GM19023 (cell line): ENCODE measurements around the gene GPR15.
A peak's percentile ranks its signal among the peaks of the same experiment; 100 is the strongest.

Source experiments
- ATAC-seq: cut with Tn5 transposase; IDR thresholded peaks from one replicate; pipeline ENCODE4 v1.9.1; 2021; ENCODE audit warnings: mild to moderate bottlenecking, moderate library complexity; ENCODE audit not compliant: unreplicated experiment

The GPR15 gene

DNA sequence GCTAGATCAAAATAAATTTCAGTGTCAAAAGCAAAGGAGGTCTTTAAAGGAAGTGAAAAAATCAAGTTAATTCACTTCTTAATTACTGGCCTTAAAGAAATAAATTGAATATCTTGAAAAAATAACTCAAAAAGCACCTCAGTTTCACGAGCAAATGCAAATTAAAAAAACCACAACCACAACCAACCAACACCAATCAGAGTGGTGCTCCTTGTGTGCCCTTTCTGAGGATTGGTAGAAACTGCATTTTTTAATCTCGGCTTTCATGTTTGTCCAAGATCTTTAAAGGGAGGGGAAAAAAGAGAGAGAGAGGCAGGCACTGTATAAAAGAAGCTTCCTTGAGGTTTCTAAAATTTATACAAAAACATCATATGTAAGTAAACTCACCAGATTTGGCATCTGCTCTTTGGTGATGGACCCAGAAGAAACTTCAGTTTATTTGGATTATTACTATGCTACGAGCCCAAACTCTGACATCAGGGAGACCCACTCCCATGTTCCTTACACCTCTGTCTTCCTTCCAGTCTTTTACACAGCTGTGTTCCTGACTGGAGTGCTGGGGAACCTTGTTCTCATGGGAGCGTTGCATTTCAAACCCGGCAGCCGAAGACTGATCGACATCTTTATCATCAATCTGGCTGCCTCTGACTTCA lies at the start of gene GPR15:
GPR15 (plus strand) TSS at position 357 of the 653 bp plus-strand sequence; CDS start at position 413, 56 bp downstream.
- no peak for ATAC-seq

DNA sequence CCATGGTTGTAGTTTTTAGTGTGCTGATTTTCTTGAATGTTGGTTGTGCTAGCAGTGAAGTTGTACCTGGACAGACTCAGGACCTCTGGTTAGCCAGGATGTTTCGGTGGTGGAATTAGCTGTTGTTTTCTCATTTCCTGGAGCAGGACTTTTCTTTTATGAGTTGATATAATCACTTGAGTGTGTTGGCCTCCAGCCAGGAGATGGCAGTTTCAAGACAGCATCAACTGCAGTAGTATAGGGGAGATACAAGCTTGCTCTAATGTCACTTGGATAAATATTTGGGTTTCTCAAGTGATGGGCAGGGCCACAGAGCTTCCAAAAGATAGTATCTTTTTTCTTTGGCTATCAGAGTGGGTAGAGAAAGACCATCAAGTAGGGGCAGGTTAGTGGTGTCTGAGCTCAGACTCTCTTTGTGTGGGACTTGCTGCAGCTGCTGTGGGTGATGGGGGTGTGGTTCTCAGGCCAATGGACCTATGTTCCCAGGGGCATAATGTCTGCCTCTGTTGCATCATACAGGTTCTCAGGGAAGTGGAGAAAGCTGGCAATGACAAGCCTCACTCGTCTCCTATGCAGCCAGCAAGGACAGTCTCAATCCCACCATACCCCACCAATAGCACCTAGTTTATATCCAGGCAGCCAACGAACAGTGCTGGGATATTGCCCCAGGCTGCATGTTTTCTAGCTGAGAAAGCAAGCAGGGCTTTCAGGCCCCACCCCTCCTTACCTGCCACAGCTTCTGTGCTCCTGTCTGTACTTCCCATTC lies 48.9 kb upstream of the GPR15 start:
- ATAC-seq, result no peak

DNA sequence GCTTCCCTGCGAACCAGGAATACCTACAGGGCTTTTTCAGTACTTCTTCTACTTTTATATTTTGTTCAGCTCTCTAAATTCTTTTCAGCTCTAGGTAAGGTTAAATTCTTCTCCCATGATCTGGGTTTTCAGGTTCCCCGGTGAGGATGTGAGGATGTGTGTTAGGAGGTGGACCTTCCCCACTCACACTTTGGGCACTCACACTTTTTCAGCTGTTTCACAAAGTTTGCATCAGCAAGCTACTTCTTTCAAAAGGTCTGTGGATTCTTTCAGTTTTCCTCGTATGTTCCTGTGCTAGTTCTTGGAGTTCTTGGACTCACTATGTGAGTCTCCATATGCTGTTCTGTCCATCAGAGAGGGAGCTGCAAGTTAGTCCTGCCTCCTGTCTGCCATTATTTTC lies 48.2 kb upstream of the GPR15 start:
- no peak for ATAC-seq

DNA sequence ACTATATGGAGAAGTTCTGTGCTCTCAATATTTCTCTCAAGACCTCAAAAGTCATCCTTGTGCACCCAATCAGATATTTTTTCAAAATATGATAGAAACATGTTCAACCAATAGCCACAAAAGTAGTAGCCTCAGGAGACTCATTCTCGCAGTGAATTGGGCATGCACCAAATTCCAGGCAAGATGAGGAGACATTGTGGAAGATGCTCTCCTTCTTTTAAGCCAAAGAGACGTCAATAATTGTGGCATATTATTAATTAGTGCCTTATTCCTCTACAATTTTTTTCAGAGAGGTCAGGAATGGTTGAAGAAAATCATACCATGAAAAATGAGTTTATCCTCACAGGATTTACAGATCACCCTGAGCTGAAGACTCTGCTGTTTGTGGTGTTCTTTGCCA lies 34.4 kb upstream of the GPR15 start, which contains the start of gene OR5K2:
OR5K2 (plus strand) TSS at position 301 of the 400 bp plus-strand sequence; CDS start at position 301, 0 bp downstream.
- ATAC-seq, result no peak

DNA sequence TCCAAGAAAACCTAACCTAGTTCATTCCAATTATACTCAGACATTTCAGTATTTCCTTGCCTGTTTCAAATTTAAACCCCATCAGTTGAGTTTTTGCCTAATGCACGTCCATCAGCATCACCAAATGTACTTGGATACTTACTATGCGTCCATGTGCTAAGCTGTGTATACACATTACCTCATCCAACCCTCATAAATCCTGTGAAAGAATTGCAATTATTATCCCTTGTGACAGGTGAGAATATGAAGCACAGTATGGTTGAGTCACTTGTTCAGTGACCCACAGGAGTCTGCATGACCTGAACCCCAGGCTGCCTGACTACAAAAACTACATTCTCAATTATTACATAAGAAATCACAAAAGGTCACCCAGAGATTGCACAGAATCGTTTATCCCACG lies 31.8 kb upstream of the GPR15 start:
- no peak for ATAC-seq

DNA sequence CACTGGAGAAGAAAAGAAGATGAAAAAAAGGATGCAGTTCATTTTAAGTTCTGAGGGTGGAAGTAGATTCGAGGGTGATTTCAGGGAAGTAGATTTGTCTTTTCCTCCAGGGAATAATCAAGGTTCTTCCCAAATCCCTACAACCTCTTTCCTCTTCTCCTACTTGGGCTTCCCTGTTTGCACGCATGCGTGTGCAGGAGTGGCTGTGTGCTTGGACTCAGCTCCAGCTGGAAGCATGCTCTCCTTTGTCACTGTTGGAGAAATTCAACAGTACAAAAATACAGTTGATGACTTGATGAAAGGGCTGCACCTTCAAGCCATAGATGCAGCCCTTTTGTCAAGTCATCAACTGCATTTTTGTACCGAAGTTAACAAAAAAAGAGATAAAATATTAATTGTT lies 30.5 kb upstream of the GPR15 start:
- ATAC-seq, result no peak

DNA sequence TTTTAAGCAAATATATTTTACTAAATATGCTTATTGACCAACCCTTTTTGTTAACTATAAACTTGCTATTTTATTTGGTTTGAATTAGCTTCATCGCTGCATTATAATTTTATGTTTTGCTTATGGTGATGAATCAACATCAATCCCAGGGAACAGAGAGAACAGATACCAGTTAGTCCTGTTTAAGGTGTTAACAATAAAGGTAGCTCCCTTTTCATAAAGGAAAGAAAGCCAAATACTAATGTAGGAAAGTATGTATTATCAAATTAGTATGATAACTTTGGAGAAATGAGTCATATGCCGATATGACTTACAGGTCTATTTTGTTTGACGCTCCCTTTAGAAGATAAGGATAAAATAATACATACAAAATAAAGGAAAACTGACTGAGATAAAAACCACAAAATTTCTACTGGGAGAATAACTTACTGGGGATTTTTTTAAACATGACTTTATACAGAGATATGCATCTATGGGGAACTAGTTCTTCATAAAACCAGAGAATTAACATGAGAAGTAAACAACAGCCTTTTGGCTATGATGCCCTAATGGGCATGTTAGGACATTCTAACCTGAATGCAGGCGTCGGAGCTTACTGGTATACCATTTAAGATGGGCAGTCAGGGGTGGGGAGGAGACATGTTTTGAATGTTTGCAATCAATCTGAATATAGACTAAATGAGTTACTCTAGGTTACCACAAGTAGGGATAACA lies 29.8 kb upstream of the GPR15 start:
- ATAC-seq, result no peak

DNA sequence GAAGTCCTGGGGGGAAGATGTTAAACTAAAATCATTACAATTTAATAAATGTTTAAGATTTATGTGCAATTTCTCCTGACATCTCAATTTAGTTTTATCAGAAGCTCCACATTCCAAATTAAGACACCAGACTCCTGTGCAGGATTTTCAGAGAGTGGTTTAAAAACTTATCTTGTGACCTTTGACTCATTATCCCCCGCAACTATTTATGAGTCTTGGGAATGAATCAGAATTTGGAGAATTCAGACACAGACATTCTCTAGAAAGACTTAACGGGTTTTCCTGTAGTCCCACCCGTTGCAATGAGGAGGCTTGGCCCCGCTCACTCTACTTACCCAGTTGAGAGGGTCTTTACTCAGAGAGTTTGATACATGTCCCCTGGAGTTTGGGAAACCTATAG lies 27.2 kb upstream of the GPR15 start:
- no peak for ATAC-seq

DNA sequence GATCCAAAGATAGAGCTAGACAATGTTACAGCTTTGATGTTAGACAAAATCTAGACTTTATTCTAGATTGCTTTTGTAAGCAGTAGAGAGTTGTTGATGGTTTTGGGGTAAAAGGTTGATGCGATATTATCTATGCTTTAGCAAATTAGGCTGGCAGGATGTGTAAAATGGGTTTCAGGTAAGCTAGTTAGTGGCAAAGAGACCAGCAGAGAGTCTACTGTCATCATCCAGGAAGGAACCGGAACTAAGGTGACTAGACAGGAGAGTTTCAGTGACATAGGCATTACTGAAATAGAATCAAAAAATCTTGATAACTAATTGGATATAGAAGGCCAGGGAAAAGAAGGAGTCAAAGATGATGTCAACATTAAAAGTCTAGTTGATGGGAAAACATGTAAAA lies 23.2 kb upstream of the GPR15 start:
- ATAC-seq, result no peak

DNA sequence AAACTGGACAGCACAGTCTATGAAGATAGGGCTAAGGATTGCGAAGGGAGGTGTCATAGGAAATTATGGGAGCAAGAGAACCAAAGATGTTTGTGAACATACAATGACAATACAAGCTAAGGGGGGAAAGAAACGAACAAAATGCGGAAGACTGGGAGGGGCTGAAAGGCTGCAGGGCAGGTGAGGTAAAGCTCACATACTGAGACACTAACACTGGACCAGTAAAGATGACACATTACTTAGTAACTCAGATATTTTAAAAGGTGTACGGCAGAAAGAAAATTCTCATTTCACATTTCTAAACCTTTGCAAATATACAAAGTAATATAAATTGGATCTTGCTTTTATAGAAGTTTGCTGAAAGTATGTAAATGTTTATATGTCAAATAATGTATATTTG lies 19.2 kb upstream of the GPR15 start:
- ATAC-seq, result no peak

DNA sequence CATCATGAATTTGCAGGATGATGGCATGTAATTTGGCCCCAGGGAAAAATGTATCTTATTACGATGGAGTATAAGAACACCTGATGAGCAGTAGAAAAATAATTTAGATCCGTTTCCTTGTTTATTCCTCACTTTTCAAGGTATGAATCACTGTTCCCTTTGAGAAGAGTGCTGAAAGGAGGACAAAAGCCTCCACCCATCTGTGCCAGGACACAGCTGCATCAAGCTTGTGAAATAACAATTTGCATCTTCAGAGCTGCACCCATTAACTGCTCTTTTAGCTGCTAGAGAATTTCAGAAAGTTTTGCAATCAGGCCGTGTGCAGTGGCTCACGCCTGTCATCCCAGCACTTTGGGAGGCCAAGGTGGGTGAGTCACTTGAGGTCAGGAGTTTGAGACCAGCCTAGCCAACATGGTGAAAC lies 18.7 kb upstream of the GPR15 start:
- ATAC-seq, result no peak

DNA sequence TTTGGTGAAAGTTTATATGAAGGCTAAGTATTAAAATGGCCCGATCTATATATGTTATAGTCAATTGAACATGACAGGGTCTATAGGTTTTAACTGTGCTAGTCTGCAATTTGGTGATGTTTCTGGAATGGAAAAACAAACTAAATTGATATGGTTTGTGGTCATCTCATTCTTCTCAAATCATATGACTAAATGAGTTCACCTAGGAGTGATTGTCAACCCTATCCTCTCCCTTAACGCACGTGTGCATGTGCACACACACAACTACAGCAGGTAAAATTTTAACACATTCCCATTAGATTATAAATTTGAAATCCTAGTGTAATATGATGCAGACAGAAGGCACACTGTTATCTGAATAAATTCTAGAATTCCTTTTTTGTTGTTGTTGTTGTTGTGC lies 18.0 kb upstream of the GPR15 start:
- no peak for ATAC-seq

DNA sequence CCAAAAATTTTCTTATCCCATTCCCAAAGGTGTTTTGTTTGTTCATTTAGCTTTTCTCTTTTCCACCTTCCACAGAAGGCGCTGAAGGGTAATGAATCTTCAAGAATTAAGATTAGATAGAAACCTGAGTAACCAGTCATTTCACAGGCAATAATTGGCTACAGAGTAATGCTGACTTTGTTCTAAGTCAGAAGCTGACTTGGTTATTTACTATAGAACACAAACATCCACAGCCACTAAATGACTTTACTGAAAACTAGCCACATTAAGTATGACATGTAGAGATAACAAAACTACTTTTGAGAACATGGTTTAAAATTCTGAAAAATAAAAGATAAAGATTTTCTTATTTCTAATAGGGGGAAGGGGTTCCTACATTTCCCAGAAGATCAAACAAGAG lies 16.8 kb upstream of the GPR15 start:
- ATAC-seq, result no peak

DNA sequence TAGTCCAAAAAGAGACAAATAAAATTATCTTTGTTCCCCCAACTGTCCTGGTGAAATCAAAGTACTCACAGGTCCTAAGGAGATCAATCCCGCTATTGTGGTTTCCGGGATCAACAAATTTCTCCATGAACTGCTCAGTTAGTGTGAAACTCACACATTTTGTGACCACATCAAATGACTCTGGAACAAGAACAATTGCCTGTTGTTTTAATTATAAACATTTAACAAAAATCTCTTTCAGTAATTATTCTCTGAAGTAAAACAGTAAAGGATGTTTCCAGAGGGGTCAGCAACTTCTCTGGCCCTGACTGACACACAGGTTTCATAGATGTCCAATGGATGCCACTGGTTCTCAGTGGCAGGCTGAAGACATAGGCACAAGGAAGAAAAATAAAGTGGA lies 13.0 kb upstream of the GPR15 start:
- no peak for ATAC-seq

DNA sequence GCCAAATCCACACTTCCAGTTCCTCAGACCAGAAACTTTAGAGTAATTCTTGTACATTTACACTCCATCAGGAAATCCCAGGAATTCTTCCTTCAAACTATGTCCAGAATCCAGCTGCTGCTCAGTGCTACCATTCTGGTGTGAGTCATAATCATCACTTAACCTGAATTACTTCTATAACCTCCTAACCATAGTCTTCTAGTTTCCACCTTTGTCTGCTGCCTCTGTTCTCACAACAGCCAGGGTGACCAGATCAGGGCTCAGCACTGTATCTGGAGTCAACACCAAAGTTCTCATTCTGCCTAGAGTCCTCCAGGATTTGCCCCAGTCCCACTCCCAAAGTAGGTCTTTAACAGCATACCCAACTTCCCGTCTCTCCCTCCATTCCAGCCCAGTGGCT lies 12.4 kb upstream of the GPR15 start:
- ATAC-seq, result no peak

DNA sequence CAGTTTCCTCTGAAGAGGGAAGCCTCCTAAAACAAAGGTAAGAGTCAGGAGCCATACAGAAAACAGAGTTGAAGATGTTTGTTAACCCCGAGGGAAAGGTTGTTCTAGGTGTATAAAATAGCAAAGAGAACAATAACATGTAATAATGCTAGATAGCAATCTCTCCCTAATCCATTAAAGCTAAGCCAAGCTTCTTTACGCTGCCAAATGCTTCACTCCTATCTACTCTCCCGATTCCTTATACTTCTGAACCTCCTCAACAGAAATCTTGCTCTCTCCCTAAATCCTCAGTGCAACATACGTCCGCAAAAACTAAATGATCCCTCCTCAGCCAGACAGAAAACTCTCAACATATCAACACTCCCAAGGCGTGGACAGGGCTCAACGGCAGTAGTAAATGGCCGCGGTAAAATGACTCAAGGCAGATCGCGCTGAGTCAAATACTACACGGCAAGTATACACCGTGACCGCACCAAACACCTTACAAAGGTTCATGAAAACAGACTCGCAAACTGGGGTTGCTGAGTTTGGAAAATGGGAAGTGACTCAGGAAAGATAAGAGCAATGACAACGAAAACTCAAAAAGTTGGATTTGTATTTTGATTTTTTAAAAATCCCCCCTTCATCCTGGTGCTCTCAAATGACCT lies 9.8 kb upstream of the GPR15 start:
- ATAC-seq, result peak; percentile 44

DNA sequence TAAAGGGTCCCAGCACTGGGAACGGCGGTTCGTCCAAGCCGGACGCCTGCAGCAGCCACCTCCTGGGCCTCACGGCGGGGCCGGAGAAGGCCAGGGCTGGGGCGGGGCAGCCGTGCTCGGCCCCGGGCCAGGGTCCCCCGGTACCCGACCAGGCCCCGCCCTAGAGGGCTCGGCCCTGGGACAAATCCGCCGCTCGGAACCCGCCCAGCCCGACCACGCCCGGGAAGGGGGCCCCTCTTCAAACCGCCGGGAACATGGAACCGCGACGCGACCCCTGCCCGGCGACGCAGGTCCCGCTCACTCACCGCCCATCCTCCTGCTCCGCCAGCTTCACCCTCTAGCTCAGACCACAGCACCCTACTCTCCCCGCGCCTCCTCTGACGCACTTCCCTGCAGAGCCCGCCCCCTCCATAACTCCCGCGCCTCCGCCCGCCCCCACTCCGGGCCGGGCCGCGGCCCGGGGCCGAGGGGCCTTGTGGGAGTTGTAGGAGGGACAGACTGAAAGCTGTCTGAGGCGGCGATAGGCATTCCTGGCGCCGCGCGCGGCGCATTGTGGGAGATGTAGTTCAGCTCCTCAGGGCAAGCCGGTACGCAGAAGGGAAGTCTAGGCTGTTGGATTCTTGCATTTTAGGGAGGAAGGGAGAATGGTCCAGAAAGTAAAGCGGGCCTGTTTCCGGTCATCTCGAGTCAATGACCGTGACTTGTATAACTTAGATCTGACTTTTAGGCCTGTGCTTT lies 9.1 kb upstream of the GPR15 start, which contains the start of gene CLDND1:
CLDND1 (minus strand) TSS at position 359 of the 738 bp plus-strand sequence. CDS start 1,478 bp downstream, outside the sequence.
- peak; percentile 88 for ATAC-seq

DNA sequence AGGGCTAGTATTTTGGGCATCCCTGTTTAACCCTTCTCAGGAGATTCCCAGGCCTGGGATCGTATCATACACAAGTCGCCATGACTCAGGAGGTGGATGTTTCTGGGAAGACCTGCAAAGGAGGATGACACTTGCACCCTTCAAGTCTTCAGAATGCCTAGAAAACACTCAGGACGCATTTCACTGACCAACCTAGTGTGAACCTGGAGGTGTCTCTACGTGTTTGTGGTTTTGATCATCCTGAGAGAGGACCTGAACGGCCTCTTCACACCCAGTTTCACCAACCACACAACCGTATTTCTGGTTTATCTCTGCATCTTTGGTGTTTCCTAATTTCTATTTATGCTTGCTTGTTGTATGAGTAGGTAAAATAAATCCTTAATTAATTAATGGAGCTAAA lies 6.3 kb upstream of the GPR15 start:
- no peak for ATAC-seq

DNA sequence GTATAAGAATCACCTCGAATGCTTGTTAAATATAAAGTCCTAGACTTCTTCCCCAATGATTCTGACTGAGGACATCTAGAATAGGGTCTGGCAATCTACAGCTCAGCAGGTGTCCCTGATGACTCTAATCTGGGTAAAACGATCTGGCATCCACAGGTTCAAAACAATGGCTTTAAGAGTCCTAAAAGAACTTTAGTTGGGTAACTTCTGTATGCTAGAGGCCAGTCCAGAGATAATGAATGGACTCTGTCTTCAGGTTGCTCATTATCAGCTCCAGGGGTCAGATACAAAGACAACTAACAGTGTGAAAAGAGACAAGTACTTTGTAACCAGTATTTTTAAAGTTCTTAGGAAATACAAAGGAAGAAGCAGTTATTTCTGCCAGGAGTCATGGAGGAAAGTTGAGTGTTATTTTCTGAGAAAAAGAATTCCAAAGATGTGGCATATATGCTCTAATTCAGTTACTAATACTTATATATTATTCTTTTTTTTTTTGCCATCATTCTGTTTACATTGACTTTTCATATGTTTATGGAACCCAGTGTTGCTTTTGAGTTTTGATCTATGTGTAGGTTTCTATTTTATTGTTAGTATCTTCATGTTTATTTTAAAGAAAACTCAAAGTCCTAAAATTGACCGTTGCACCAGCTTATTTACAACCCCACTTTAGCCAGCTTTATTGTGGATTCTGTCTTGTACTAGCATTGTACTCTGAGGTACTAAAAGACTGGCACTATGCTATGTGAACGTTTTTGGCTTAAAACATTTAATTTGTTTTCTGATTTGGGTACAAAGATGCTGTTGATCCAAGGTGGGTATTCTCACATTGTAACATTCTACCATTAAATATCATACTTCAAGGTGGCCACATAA lies 3.1 kb upstream of the GPR15 start:
- ATAC-seq, result no peak
